K562 (cell line): ENCODE results near the gene UNC80. TPM values are rescaled to one million over a fixed set of nuclear protein-coding genes. Genes with fewer than 3 reads are reported as not detected.
A peak's percentile ranks its signal among the peaks of the same experiment; 100 is the strongest.

Experiments
- ATAC-seq: fragments of 200-7000 bp; cut with Tn5 transposase; 3 replicates; pipeline ENCODE4 v1.9.1; 2020; ENCODE audit warnings: moderate library complexity
- BruUV-seq: library from RNA; stranded (reverse); fragments of 400-500 nt; replicated peaks from 2 replicates; lab custom pipeline; 2021; lab: Mats Ljungman, UMichigan
- CTCF ChIA-PET: fragments of 300-600 bp; formaldehyde crosslinking; extraction: SDS; loops from one replicate; lab custom pipeline; 2021; ENCODE audit warnings: low intra/inter-chr PET ratio; lab: Yijun Ruan, JAX
- POLR2A ChIA-PET: fragments of 300-600, 350-650 bp; sonication (Branson Sonifier 250); formaldehyde crosslinking; extraction: SDS; loops from one replicate; lab custom pipeline; 2021; ENCODE audit warnings: antibody characterized with exemption, inconsistent platforms; lab: Yijun Ruan, JAX
- DNase-seq, 4 experiments: peaks; one replicate each; pipeline versions ENCODE4 v3.0.0 to v3.0.0-alpha.2; 2011 to 2018; ENCODE audit warnings: low spot score in 3 of 4, mixed read lengths in 3 of 4; ENCODE audit errors: extremely low read depth in 1 of 4
- FAIRE-seq: peaks from 2 replicates; lab custom pipeline; 2011; peaks lifted over from hg19 to GRCh38; lab: Jason Lieb, UNC
- H2AFZ ChIP-seq: 2 replicates; pipeline ENCODE4 v1.6.0; 2011; ENCODE audit warnings: low read depth, low read length, control low read depth, inconsistent platforms
- H3K27ac ChIP-seq: fragments of 200-600 bp; 3 replicates; pipeline ENCODE4 v1.8.0; 2011; ENCODE audit warnings: low read depth, mild to moderate bottlenecking, control low read depth, inconsistent platforms, low read length, moderate library complexity, mixed read lengths; ENCODE audit errors: extremely low read depth
- H3K27me3 ChIP-seq, 2 experiments: fragments of 300-600 bp in 1 of 2; 2 replicates in 1 of 2; 3 replicates in 1 of 2; pipeline versions ENCODE4 v1.6.0 to v1.8.0; 2011; ENCODE audit warnings: inconsistent platforms in 2 of 2, low read length in 2 of 2, mild to moderate bottlenecking in 1 of 2, mixed read lengths in 1 of 2, moderate library complexity in 1 of 2; ENCODE audit not compliant: control insufficient read depth in 2 of 2, insufficient read depth in 2 of 2
- H3K36me3 ChIP-seq: fragments of 300-600 bp; 3 replicates; pipeline ENCODE4 v1.8.0; 2011; ENCODE audit warnings: mild to moderate bottlenecking, low read length, inconsistent platforms; ENCODE audit not compliant: control insufficient read depth, insufficient read depth
- H3K4me1 ChIP-seq, 2 experiments: fragments of 200-600 bp in 1 of 2; replicated peaks in 1 of 2; 2 replicates in 1 of 2; 3 replicates in 1 of 2; pipeline versions ENCODE4 v1.5.1 to v1.8.0; 2011; ENCODE audit warnings: inconsistent platforms in 2 of 2, low read length in 2 of 2, mild to moderate bottlenecking in 1 of 2, mixed read lengths in 1 of 2, moderate library complexity in 1 of 2; ENCODE audit not compliant: control insufficient read depth in 2 of 2, insufficient read depth in 2 of 2
- H3K4me2 ChIP-seq: 2 replicates; pipeline ENCODE4 v1.6.1; 2011; ENCODE audit warnings: low read length, control low read depth, inconsistent platforms, mixed read lengths; ENCODE audit not compliant: insufficient read depth
- H3K4me3 ChIP-seq: fragments of 200-600 bp; sonication (generic), shearing (Covaris generic); 2 replicates; pipeline ENCODE4 v1.5.1; 2016; ENCODE audit warnings: control low read depth, inconsistent platforms
- H3K79me2 ChIP-seq: fragments of 200-600 bp; 3 replicates; pipeline ENCODE4 v1.8.0; 2011; ENCODE audit warnings: low read length, inconsistent platforms; ENCODE audit not compliant: control insufficient read depth, insufficient read depth
- H3K9ac ChIP-seq, 2 experiments: 2 replicates each; pipeline versions ENCODE4 v1.6.0 to v1.6.1; 2011; ENCODE audit warnings: low read depth in 2 of 2, low read length in 2 of 2, control low read depth in 1 of 2, inconsistent platforms in 1 of 2, mild to moderate bottlenecking in 1 of 2, mixed read lengths in 1 of 2; ENCODE audit not compliant: insufficient read depth in 1 of 2
- H3K9me1 ChIP-seq: one replicate; pipeline ENCODE4 v1.6.0; 2011; ENCODE audit warnings: inconsistent platforms, mild to moderate bottlenecking, low read length, moderate library complexity; ENCODE audit not compliant: control insufficient read depth, insufficient read depth
- H3K9me3 ChIP-seq: replicated peaks from 2 replicates; pipeline ENCODE4 v1.5.1; 2011; ENCODE audit warnings: low read depth, low read length, inconsistent platforms; ENCODE audit not compliant: control insufficient read depth, insufficient read depth
- H4K20me1 ChIP-seq: replicated peaks from 2 replicates; pipeline ENCODE4 v1.6.1; 2011; ENCODE audit warnings: low read length, inconsistent platforms, mixed read lengths; ENCODE audit not compliant: control insufficient read depth, insufficient read depth
- DLX4 ChIP-seq: fragments of 250-450 bp; sonication (Bioruptor Pico); IDR thresholded peaks from 2 replicates; pipeline ENCODE4 v1.6.1; 2021; ENCODE audit warnings: mild to moderate bottlenecking
- IRF1 ChIP-seq: sonication (generic); formaldehyde crosslinking; IDR thresholded peaks from 2 replicates; pipeline ENCODE4 v1.8.0; 2022; ENCODE audit warnings: missing genetic modification reagents, mild to moderate bottlenecking, borderline replicate concordance
- ZBED1 ChIP-seq: IDR thresholded peaks from 2 replicates; pipeline ENCODE4 v1.6.1; 2014
- WGBS: fragments of 100-300 bp; shearing (Covaris generic); methylation state at CpG from one replicate; pipeline ENCODE4 v1.1.6; 2016; ENCODE audit warnings: low coverage, mixed read lengths; ENCODE audit not compliant: insufficient coverage; ENCODE audit errors: missing lambda C conversion rate; 5-methylcytosine and 5-hydroxymethylcytosine counted together
- in situ Hi-C: fragments of 300-500 bp; cut with MboI; formaldehyde crosslinking; loops from 4 replicates; pipeline ENCODE4 v1.15.0; 2018; ENCODE audit warnings: inconsistent platforms, mixed read lengths
- intact Hi-C: fragments of 100-400 bp; cut with micrococcal nuclease; formaldehyde crosslinking; loops from 2 replicates; pipeline ENCODE4 v1.14.2; 2022
- polyA plus RNA-seq, 8 experiments: library from polyadenylated mRNA; depleted of rRNA in 4 of 8; stranded (reverse) in 5 of 8; unstranded in 3 of 8; fragments of >200 nt; fragmentation: Nextera tagmentation in 2 of 8; fragmentation: Illumina TruSeq in 1 of 8; extraction: Ambion mirVana in 2 of 8; extraction: Trizol in 1 of 8; gene quantifications; 2 replicates each; pipeline versions ENCODE4 v1.2.1 to v1.2.3, GENCODE V29; 2011 to 2014; ENCODE audit warnings: inconsistent platforms in 1 of 8, missing spikeins in 1 of 8
- total RNA-seq, 7 experiments: library from RNA; depleted of rRNA in 6 of 7; stranded (reverse); fragments of >200 nt in 6 of 7; fragmentation: Illumina TruSeq in 2 of 7; extraction: Trizol in 2 of 7; gene quantifications; 2 replicates each; pipeline versions ENCODE4 v1.2.1 to v1.2.3, GENCODE V29; 2011 to 2021; ENCODE audit warnings: low replicate concordance in 1 of 7
- TF ChIP-seq, protein P1 (sequence below): sonication (generic); formaldehyde crosslinking; IDR thresholded peaks from 2 replicates; pipeline ENCODE4 v1.4.0; 2020; ENCODE audit warnings: mild to moderate bottlenecking, missing genetic modification reagents
- TF ChIP-seq, protein P2 (sequence below), 2 experiments: IDR thresholded peaks; 2 replicates each; pipeline ENCODE4 v1.6.1; 2011; ENCODE audit warnings: borderline replicate concordance in 1 of 2, control low read depth in 1 of 2, low read depth in 1 of 2, low read length in 1 of 2, mild to moderate bottlenecking in 1 of 2, mixed read lengths in 1 of 2, moderate library complexity in 1 of 2; ENCODE audit not compliant: insufficient read depth in 1 of 2, insufficient read length in 1 of 2, poor library complexity in 1 of 2, severe bottlenecking in 1 of 2; ENCODE audit errors: extremely low read depth in 1 of 2

Gene UNC80
- total and polyA plus RNA-seq, 9 of the 15 experiments (the other 6 are each of a cell fraction or from before 2014, with no cell fraction given), result under 0.01 to 0.04 (median 0.01) TPM; not detected in 5

DNA sequence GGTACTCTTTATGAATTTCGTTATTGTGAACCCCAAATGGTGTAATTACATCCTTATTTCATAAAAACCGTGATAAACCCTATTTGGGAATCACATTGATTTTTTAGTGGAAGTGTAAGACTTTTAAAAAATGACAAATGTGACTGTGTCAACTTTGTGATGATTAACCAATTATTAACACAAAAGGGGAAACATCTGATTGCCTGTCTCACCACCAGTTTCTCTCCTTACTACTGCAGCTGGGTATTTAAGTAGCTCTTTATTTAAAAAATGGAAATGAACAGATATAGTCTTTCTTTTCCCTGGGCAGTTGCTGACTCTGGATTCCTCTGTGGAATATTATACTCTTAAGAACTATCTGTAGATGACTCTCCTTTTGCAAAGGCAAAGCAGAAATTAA is 219.2 kb downstream of the UNC80 start (continued):
- TF ChIP-seq ZBED1 (no peak), DLX4 (no peak), IRF1 (CRISPR knock-in tag) (no peak)

GRCh38 chr2:209993968-209994367 is 222.3 kb downstream of the UNC80 start:
- Histone ChIP-seq H3K27ac (no peak overlapping the region), H3K9me3 (no peaks in the 10 kb centered on the region)
- TF ChIP-seq, protein P1, sequence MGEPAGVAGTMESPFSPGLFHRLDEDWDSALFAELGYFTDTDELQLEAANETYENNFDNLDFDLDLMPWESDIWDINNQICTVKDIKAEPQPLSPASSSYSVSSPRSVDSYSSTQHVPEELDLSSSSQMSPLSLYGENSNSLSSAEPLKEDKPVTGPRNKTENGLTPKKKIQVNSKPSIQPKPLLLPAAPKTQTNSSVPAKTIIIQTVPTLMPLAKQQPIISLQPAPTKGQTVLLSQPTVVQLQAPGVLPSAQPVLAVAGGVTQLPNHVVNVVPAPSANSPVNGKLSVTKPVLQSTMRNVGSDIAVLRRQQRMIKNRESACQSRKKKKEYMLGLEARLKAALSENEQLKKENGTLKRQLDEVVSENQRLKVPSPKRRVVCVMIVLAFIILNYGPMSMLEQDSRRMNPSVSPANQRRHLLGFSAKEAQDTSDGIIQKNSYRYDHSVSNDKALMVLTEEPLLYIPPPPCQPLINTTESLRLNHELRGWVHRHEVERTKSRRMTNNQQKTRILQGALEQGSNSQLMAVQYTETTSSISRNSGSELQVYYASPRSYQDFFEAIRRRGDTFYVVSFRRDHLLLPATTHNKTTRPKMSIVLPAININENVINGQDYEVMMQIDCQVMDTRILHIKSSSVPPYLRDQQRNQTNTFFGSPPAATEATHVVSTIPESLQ (CRISPR knock-in tag), result no peak
- TF ChIP-seq, protein P2, sequence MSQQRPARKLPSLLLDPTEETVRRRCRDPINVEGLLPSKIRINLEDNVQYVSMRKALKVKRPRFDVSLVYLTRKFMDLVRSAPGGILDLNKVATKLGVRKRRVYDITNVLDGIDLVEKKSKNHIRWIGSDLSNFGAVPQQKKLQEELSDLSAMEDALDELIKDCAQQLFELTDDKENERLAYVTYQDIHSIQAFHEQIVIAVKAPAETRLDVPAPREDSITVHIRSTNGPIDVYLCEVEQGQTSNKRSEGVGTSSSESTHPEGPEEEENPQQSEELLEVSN (IDR thresholded peaks at IDR 0.05; ENCODE audit: borderline replicate concordance in 1 of 2, extremely low read depth in 1 of 2, insufficient read depth in 1 of 2, insufficient read length in 1 of 2, low read depth in 1 of 2, low read length in 1 of 2, poor library complexity in 1 of 2, severe bottlenecking in 1 of 2), result peak in 1 of 2 experiments; percentile 11
- TF ChIP-seq IRF1 (CRISPR knock-in tag), result no peak
- TF ChIP-seq, all 486 proteins: peak for 1
- H3K27me3 ChIP-seq, result no peaks in the 10 kb centered on the region
- DNase-seq (peak in 1 of 4 experiments; percentile 15), FAIRE-seq (no peak), ATAC-seq (peak; percentile 66)
- no peak overlapping the region for H3K4me3 ChIP-seq
- BruUV-seq, result no TSS peak
- ChIA-PET POLR2A (no interaction called here), CTCF (no interaction called here)
- intact Hi-C loops (no loop called here), in situ Hi-C loops (no loop called here)
- H3K4me1 ChIP-seq, result no peaks in the 10 kb centered on the region; a peak in 2 of 5 replicates
- H4K20me1 ChIP-seq, result no peaks in the 10 kb centered on the region
- no peak overlapping the region for H3K9ac ChIP-seq
- no peaks in the 10 kb centered on the region for H3K9me1 ChIP-seq
- WGBS, result 23% methylated on average over 9 of the region's 9 CpGs
- no peaks in the 10 kb centered on the region for H3K36me3 ChIP-seq
- peak overlapping the region; percentile 63 for H2AFZ ChIP-seq
- no peak overlapping the region; the same call in 1 of the 2 replicates for H3K4me2 ChIP-seq
- no peaks in the 10 kb centered on the region for H3K79me2 ChIP-seq
